Mesendoderm (in vitro differentiated cells): ENCODE data around the gene ITGA2B.

ENCODE experiments used
- DNase-seq: peaks from one replicate; pipeline ENCODE4 v3.0.0; 2013
- H2AK5ac ChIP-seq: 2 replicates; pipeline ENCODE4 v1.6.1; 2013; ENCODE audit warnings: low read length, inconsistent platforms
- H2BK120ac ChIP-seq: 2 replicates; pipeline ENCODE4 v1.6.1; 2013; ENCODE audit warnings: low read depth, mild to moderate bottlenecking, low read length, moderate library complexity, mixed read lengths
- H2BK15ac ChIP-seq: replicated peaks from 2 replicates; pipeline ENCODE4 v1.6.1; 2013; ENCODE audit warnings: low read depth, mild to moderate bottlenecking, moderate library complexity
- H2BK5ac ChIP-seq: 2 replicates; pipeline ENCODE4 v1.6.1; 2013; ENCODE audit warnings: low read length, inconsistent platforms
- H3K18ac ChIP-seq: 2 replicates; pipeline ENCODE4 v1.6.1; 2013; ENCODE audit warnings: mild to moderate bottlenecking, low read length, mixed read lengths
- H3K23ac ChIP-seq: one replicate; pipeline ENCODE4 v1.6.1; 2013; ENCODE audit warnings: low read length
- H3K27ac ChIP-seq: 2 replicates; pipeline ENCODE4 v1.5.1; 2013; ENCODE audit warnings: low read depth, mild to moderate bottlenecking, inconsistent platforms, low read length, moderate library complexity
- H3K27me3 ChIP-seq: 2 replicates; pipeline ENCODE4 v1.6.1; 2013; ENCODE audit warnings: low read length, control low read depth, mild to moderate bottlenecking, inconsistent platforms; ENCODE audit not compliant: insufficient read depth, poor library complexity
- H3K36me3 ChIP-seq: 2 replicates; pipeline ENCODE4 v1.6.1; 2013; ENCODE audit warnings: low read length, inconsistent platforms; ENCODE audit not compliant: control insufficient read depth, insufficient read depth
- H3K4ac ChIP-seq: one replicate; pipeline ENCODE4 v1.6.1; 2013; ENCODE audit warnings: low read depth, mild to moderate bottlenecking, low read length, moderate library complexity
- H3K4me1 ChIP-seq: 2 replicates; pipeline ENCODE4 v1.6.1; 2013; ENCODE audit warnings: low read depth, low read length, inconsistent platforms; ENCODE audit not compliant: control insufficient read depth
- H3K4me2 ChIP-seq: 2 replicates; pipeline ENCODE4 v1.6.1; 2013; ENCODE audit warnings: low read length
- H3K4me3 ChIP-seq: 2 replicates; pipeline ENCODE4 v1.5.1; 2013; ENCODE audit warnings: mild to moderate bottlenecking, low read length
- H3K56ac ChIP-seq: one replicate; pipeline ENCODE4 v1.6.1; 2013; ENCODE audit warnings: low read length
- H3K79me1 ChIP-seq: 2 replicates; pipeline ENCODE4 v1.6.1; 2013; ENCODE audit warnings: low read length, inconsistent platforms
- H3K79me2 ChIP-seq: 2 replicates; pipeline ENCODE4 v1.6.1; 2013; ENCODE audit warnings: mild to moderate bottlenecking, low read length; ENCODE audit not compliant: control insufficient read depth, insufficient read depth
- H3K9ac ChIP-seq: 2 replicates; pipeline ENCODE4 v1.6.1; 2013; ENCODE audit warnings: low read length, inconsistent platforms
- H4K5ac ChIP-seq: one replicate; pipeline ENCODE4 v1.6.1; 2013; ENCODE audit warnings: low read length
- H4K8ac ChIP-seq: one replicate; pipeline ENCODE4 v1.6.1; 2013; ENCODE audit warnings: low read depth, mild to moderate bottlenecking, control low read depth, low read length, moderate library complexity
- WGBS: extraction: QIAGEN DNeasy Blood & Tissue Kit; methylation state at CpG from one replicate; pipeline ENCODE4 v1.1.7; 2013; ENCODE audit warnings: low lambda C conversion rate, missing lambda C conversion rate; ENCODE audit not compliant: insufficient coverage; ENCODE audit errors: extremely low coverage; 5-methylcytosine and 5-hydroxymethylcytosine counted together

The ITGA2B gene

DNA sequence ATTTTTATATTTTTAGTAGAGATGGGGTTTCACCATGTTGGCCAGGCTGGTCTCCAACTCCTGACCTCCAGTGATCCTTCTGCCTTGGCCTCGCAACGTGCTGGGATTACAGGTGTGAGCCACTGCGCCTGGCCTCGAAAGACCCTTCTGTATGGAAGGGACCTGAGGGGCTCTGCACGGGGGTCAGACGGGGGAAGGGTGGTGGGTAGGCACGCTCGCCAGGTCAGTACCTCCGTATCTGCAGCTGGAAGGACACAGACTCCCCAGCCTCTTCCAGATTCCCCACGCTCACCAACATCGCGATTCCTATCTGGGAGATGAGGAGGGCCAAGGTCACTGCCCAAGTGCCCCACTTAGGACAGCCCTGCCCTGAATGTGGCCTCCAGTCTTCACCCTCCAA, 12.7 kb downstream of the ITGA2B start:
- no peak for DNase-seq
- peaks cover 8% of the 10 kb centered on the region for H3K4me1 ChIP-seq
- WGBS: no CpG with 5 or more reads among the region's 12 CpGs
- no peak overlapping the region for H4K8ac ChIP-seq
- no peaks in the 10 kb centered on the region for H3K79me2 ChIP-seq
- no peak overlapping the region for H2BK120ac ChIP-seq
- H2AK5ac ChIP-seq: no peak overlapping the region
- no peak overlapping the region for H3K4me3 ChIP-seq
- H2BK5ac ChIP-seq: no peak overlapping the region
- no peak overlapping the region for H3K4me2 ChIP-seq
- no peak overlapping the region for H4K5ac ChIP-seq
- H3K4ac ChIP-seq: no peak overlapping the region
- no peaks in the 10 kb centered on the region for H3K36me3 ChIP-seq
- H3K79me1 ChIP-seq: no peaks in the 10 kb centered on the region
- H2BK15ac ChIP-seq: no peak overlapping the region
- no peaks in the 10 kb centered on the region for H3K27me3 ChIP-seq
- H3K18ac ChIP-seq: no peak overlapping the region
- no peak overlapping the region for H3K9ac ChIP-seq
- H3K23ac ChIP-seq: no peak overlapping the region
- H3K27ac ChIP-seq: no peak overlapping the region
- H3K56ac ChIP-seq: no peak overlapping the region

DNA sequence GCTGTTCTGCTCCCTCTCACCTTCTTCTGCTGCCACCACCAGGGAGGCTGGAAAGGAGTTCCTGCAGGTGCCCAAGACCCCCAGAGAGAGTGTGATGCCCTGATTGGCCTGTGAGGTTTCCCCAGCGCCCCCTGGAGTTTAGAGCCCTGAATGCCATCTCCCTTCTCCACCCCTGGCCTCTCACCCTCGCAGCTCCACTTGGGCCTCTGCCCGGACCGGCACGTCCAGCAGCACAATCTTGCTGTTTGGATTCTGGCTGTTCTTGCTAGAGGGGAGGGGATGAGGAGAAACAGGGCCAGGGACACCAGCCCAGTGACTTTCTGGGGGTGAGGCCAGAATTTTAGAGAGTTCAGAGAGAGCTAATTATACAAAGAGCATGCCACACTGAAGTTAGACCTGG, 13.3 kb downstream of the ITGA2B start:
- no peak overlapping the region for H3K4ac ChIP-seq
- H3K27ac ChIP-seq: no peak overlapping the region
- no peaks in the 10 kb centered on the region for H3K27me3 ChIP-seq
- no peak overlapping the region for H2BK120ac ChIP-seq
- H3K23ac ChIP-seq: no peak overlapping the region
- no peak overlapping the region for H3K4me3 ChIP-seq
- H4K8ac ChIP-seq: no peak overlapping the region
- no peak overlapping the region for H2BK15ac ChIP-seq
- no peak overlapping the region for H3K9ac ChIP-seq
- H3K18ac ChIP-seq: no peak overlapping the region
- no peaks in the 10 kb centered on the region for H3K36me3 ChIP-seq
- H3K79me1 ChIP-seq: no peaks in the 10 kb centered on the region
- H3K56ac ChIP-seq: no peak overlapping the region
- H3K4me2 ChIP-seq: no peak overlapping the region
- no CpG with 5 or more reads among the region's 5 CpGs for WGBS
- H4K5ac ChIP-seq: no peak overlapping the region
- no peak overlapping the region for H2BK5ac ChIP-seq
- DNase-seq: peak; percentile 68
- H3K79me2 ChIP-seq: no peaks in the 10 kb centered on the region
- H3K4me1 ChIP-seq: peaks cover 8% of the 10 kb centered on the region
- no peak overlapping the region for H2AK5ac ChIP-seq

GRCh38 chr17:44375196-44376017, 14.0 kb downstream of the ITGA2B start:
- no peaks in the 10 kb centered on the region for H3K27me3 ChIP-seq
- peak overlapping the region; percentile 74 for H3K56ac ChIP-seq
- H2BK5ac ChIP-seq: no peak overlapping the region
- no CpG with 5 or more reads among the region's 22 CpGs for WGBS
- H2BK15ac ChIP-seq: no peak overlapping the region
- H4K5ac ChIP-seq: no peak overlapping the region
- peaks cover 8% of the 10 kb centered on the region for H3K4me1 ChIP-seq
- peak; percentile 56 for DNase-seq
- no peak overlapping the region for H3K23ac ChIP-seq
- H3K9ac ChIP-seq: peak overlapping the region; percentile 49
- no peaks in the 10 kb centered on the region for H3K36me3 ChIP-seq
- no peak overlapping the region for H2AK5ac ChIP-seq
- H3K4me2 ChIP-seq: peak overlapping the region; percentile 48
- H3K79me1 ChIP-seq: no peaks in the 10 kb centered on the region
- H2BK120ac ChIP-seq: no peak overlapping the region
- H3K79me2 ChIP-seq: no peaks in the 10 kb centered on the region
- no peak overlapping the region for H3K18ac ChIP-seq
- no peak overlapping the region for H3K4me3 ChIP-seq
- no peak overlapping the region for H3K27ac ChIP-seq
- H4K8ac ChIP-seq: no peak overlapping the region
- H3K4ac ChIP-seq: no peak overlapping the region

GRCh38 chr17:44374306-44375195, 14.9 kb downstream of the ITGA2B start:
- Histone ChIP-seq H3K4me2 (peak overlapping the region; percentile 57), H3K79me1 (no peaks in the 10 kb centered on the region), H3K27me3 (no peaks in the 10 kb centered on the region), H3K18ac (no peak overlapping the region), H2BK15ac (no peak overlapping the region), H4K8ac (no peak overlapping the region), H3K27ac (no peak overlapping the region), H3K23ac (no peak overlapping the region), H3K36me3 (no peaks in the 10 kb centered on the region), H3K4ac (no peak overlapping the region), H2AK5ac (no peak overlapping the region), H3K56ac (peak overlapping the region; percentile 78), H2BK5ac (no peak overlapping the region), H2BK120ac (no peak overlapping the region), H3K9ac (peak overlapping the region; percentile 49), H3K79me2 (no peaks in the 10 kb centered on the region), H3K4me1 (peaks cover 8% of the 10 kb centered on the region), H4K5ac (no peak overlapping the region), H3K4me3 (no peak overlapping the region)
- DNase-seq: peak; percentile 90
- WGBS: no CpG with 5 or more reads among the region's 31 CpGs

DNA sequence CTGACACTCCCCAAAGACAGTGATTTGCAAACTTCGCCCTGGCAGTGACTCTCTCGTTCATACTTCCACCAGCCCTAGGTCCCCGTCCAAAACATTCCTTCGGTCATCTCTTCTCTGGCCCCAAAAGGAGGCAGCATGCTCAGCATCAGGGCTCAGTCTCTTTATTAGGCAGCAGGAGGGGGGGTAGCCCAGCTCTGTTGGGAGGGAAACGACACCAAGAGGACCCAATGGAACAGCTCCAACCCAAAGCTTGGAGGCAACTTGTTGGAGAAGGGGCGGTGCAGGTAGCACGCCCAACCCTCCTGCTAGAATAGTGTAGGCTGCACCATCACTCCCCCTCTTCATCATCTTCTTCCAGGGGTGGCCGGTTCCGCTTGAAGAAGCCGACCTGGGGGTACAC, 17.4 kb downstream of the ITGA2B start:
- Histone ChIP-seq H2BK15ac (no peak overlapping the region), H3K4me3 (no peak overlapping the region), H3K36me3 (no peaks in the 10 kb centered on the region), H2AK5ac (no peak overlapping the region), H3K79me2 (no peaks in the 10 kb centered on the region), H3K4ac (no peak overlapping the region), H3K56ac (no peak overlapping the region), H3K9ac (no peak overlapping the region), H2BK120ac (no peak overlapping the region), H3K18ac (no peak overlapping the region), H4K5ac (no peak overlapping the region), H3K79me1 (no peaks in the 10 kb centered on the region), H3K27me3 (no peaks in the 10 kb centered on the region), H3K23ac (no peak overlapping the region), H2BK5ac (no peak overlapping the region), H3K4me2 (no peak overlapping the region), H4K8ac (no peak overlapping the region), H3K4me1 (peaks cover 8% of the 10 kb centered on the region), H3K27ac (no peak overlapping the region)
- WGBS: no CpG with 5 or more reads among the region's 10 CpGs
- no peak for DNase-seq
